HG02970 (cell line): Measurements from ENCODE around the gene CCDC192.

ENCODE experiments used
- ATAC-seq: cut with Tn5 transposase; IDR thresholded peaks from one replicate; pipeline ENCODE4 v1.9.1; 2021; ENCODE audit warnings: mild to moderate bottlenecking, moderate library complexity, moderate number of reproducible peaks; ENCODE audit not compliant: unreplicated experiment, low FRiP score

Gene CCDC192

GRCh38 chr5:127911619-127912018 is 208.4 kb downstream of the CCDC192 start:
- no peak for ATAC-seq

GRCh38 chr5:127912411-127912810 is 209.2 kb downstream of the CCDC192 start:
- no peak for ATAC-seq

DNA sequence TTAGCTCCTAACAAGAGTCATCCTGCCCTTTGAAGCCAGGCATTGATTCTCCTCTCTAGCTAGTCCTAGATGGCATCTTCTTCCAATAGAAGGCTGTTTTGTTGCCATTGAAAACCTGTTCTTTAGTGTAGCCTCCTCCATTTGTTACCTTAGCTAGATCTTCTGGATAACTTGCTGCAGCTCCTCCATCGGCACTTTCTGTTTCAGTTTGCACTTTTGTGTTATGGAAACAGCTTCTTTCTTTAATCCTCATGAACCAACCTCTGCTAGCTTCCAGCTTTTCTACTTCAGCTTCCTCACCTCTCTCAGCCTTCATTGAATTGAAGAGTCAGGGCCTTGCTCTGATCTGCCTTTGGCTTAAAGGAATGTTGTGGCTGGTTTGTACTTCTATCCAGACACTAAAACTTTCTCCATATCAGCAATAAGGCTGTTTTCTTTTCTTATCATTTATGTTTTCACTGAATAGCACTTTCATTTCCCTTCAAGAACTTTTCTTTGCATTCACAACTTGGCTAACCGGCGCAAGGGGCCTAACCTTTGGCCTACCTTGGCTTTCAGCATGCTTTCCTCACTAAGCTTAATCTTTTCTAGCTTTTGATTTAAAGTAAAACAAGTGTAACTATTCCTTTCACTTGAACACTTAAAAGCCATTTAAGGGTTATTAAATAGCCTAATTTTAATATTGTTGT is 213.8 kb downstream of the CCDC192 start:
- ATAC-seq: no peak

DNA sequence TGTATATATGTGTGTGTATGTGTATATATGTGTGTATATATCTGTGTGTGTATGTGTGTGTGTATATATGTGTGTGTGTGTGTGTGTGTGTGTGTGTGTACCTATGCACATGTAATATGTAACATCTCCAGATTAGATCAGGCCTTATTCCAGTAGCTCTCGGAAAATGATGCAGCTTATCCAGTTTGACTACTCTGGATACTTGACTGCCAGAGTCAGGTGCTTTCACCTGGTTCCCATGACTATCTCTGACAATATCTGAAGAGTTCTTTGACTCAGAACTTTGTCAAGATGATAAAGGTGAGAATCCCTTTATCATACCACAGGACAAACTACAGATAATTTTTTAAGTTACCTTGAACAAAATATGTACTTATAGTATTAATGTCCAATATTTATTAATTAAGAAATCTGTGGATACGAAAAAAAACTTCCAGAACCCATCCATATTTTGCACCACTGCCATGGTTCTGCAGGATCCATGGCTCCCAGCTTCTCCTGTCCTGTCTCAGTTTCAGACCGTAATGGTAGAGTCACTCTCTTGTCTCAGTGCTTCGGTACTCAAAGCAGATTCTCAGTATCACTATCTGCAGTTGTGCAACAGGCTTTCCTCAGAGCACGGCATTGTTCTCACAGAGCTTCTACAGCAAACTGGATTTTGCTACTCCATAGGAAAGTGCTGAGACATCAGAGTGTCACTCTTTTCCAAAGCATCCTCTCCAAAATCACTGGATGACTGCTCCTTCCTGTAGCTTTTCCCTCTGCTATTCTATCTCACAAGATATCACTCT is 216.0 kb downstream of the CCDC192 start:
- no peak for ATAC-seq

DNA sequence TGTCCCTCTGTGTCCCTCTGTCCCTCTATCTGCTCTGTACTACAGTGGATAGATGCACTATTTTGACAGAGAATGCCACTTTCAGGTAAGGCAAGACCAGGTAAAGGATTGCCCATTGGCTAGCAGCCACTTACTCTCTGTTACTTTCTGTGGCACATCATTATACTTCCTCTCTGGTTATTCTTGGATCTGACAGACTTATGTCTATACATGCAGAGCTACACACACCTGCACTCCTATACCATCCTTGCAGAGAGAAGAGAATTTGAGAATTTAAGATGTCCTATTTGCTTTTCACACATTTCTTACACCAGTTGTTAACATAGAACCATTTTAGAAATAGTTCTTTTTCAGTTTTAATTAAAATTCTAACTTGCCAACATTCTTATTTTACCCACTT is 216.6 kb downstream of the CCDC192 start:
- ATAC-seq: no peak

DNA sequence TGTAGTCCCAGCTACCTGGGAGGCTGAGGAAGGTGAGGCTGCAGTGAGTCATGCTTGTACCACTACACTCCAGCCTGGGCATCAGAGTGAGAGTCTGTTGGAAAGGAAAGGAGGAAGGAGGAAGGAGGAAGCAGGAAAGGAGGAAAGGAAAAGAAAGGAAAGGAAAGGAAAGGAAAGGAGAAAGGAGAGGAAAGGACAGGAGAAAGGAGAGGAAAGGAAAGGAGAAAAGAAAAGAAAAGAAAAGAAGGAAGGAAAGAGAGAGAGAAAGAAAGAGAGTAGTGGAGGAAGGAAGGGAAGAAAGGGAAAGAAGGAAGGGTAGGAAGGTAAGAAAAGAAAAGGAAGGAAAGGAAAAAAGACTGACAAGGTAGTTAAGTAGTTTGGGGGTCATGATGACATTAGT is 217.7 kb downstream of the CCDC192 start:
- no peak for ATAC-seq

GRCh38 chr5:127922603-127923002 is 219.4 kb downstream of the CCDC192 start:
- ATAC-seq: no peak

DNA sequence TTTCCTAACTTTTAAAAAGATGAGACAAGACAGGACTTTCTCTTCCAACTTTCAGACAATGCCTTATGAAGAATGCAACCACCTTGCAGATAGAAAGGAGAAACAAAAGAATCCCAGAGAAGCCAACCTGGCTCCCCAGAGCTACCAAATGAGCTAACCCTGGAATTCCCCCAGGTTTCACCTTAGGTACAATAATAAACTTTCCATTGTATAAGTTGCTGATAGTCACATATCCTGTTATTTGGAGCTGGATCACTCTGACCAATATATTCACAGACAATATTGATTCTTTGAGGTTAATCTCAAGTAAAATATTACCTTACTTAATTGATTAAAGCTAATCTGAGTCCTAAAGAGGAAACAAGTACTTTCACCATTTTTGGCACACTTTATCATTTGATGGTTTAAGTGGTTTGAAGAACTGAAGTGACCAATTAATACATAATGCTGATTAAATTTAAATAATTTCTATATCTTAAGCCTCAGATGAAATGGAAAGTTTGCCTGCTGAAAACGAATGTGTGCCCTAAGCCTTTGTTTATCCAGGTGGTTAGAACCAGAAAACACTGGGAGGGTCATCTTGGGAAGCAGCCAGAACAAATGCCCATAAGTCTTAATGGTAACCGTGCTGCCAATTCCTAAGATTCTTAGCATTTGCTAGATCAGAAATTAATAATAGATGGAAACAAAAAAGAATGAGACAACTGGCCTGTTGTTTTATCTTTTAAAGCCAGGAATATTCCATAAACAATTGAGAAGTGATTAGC is 220.8 kb downstream of the CCDC192 start:
- no peak for ATAC-seq

GRCh38 chr5:127924606-127925005 is 221.4 kb downstream of the CCDC192 start:
- no peak for ATAC-seq

- ATAC-seq: no peak
Observed at GRCh38 chr5:127925916-127926315, 222.7 kb downstream of the CCDC192 start.

- no peak for ATAC-seq
Observed at GRCh38 chr5:127926974-127927373, 223.8 kb downstream of the CCDC192 start.

GRCh38 chr5:127928053-127928452 is 224.9 kb downstream of the CCDC192 start:
- ATAC-seq: no peak

- no peak for ATAC-seq
Observed at GRCh38 chr5:127930311-127930710, 227.1 kb downstream of the CCDC192 start.

DNA sequence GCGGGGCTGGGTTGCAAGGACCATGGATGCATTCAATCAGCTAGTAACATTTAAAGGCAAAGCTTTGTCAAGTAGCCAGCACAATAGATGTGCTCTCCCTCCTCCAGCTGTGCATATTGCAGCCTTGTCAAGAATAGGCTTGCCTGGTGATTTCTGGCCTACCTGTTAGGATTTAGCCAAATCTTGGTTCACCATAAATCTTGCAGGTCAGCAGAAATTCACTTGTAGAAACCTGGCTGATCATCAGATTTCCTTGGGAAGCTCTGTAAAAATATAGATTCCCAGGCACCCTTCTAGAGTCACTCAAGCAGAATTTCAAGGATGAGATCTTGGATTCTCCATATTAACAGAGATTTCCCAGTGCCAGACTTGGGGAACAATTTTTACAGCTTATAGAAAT is 228.2 kb downstream of the CCDC192 start:
- no peak for ATAC-seq

DNA sequence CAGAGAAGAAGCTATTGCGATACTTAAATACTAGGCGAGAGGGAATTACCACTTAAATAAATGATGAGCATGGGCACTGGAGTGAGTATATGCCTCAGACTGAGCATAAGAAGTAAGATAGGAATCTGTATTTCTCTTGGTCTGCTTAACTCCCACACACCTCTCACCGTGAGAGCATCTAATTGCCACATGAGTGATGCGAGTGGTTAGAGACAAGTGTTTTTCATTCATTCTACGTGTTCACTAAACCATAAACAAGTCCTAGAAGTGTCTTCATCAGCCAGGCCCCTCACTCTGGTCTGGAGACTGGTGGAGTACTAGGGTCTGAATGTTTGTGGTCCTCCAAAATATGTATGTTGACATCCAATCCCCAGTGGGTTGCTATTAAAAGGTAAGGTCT is 230.2 kb downstream of the CCDC192 start:
- no peak for ATAC-seq

GRCh38 chr5:127934791-127935256 is 231.6 kb downstream of the CCDC192 start:
- no peak for ATAC-seq

DNA sequence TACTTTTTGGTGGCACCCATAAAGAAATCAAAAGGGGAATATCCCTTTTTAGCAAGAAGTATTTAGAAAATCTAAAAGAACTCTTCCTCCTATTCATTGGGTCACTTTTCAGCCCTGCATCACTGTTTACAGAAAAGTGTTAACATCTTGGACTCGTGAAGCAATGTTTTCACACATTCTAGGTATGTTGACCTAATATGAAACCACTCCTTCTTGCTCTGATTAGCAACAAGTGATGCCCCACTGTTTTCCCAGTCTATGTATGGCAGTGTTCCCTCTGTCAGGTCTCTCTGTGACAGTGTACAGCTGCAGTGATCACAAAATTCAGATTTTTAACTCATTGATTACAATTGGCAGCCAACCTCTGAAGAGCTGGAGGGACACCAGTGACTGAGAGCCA is 232.2 kb downstream of the CCDC192 start:
- ATAC-seq: no peak

GRCh38 chr5:127936439-127936972 is 233.3 kb downstream of the CCDC192 start:
- ATAC-seq: no peak

- no peak for ATAC-seq
Observed at GRCh38 chr5:127938746-127939145, 235.6 kb downstream of the CCDC192 start.

- no peak for ATAC-seq
Observed at GRCh38 chr5:127940854-127941253, 237.7 kb downstream of the CCDC192 start.

GRCh38 chr5:127941646-127942045 is 238.5 kb downstream of the CCDC192 start:
- ATAC-seq: no peak
